Hematopoietic multipotent progenitor cell treated with erythropoietin and hydrocortisone succinate and interleukin-3 and kit ligand, for 8 days (in vitro differentiated cells): ENCODE measurements around the gene DOC2A.

ENCODE experiments used
- DNase-seq: peaks from one replicate; pipeline ENCODE4 v3.0.0-alpha.2; 2015

DOC2A gene

GRCh38 chr16:29987371-29988085 is 23.3 kb downstream of the DOC2A start:
- no peak for DNase-seq

GRCh38 chr16:29986931-29987330 is 23.9 kb downstream of the DOC2A start:
- DNase-seq: no peak

DNA sequence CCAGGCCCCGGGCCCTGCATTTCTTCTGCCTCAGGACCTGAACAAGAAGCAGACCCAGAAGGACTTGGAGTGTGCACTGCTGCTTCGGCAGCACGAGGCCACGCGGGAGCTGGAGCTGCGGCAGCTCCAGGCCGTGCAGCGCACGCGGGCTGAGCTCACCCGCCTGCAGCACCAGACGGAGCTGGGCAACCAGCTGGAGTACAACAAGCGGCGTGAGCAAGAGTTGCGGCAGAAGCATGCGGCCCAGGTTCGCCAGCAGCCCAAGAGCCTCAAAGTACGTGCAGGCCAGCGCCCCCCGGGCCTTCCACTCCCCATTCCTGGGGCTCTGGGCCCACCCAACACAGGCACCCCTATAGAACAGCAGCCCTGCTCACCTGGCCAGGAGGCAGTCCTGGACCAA is 24.6 kb downstream of the DOC2A start:
- DNase-seq: no peak

DNA sequence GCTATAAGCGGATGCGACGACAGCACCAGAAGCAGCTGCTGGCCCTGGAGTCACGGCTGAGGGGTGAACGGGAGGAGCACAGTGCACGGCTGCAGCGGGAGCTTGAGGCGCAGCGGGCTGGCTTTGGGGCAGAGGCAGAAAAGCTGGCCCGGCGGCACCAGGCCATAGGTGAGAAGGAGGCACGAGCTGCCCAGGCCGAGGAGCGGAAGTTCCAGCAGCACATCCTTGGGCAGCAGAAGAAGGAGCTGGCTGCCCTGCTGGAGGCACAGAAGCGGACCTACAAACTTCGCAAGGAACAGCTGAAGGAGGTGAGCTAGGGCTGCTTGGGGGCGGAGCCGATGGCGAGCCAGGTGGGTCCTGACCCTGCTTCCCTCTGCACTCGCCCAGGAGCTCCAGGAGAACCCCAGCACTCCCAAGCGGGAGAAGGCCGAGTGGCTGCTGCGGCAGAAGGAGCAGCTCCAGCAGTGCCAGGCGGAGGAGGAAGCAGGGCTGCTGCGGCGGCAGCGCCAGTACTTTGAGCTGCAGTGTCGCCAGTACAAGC is 25.5 kb downstream of the DOC2A start:
- no peak for DNase-seq

DNA sequence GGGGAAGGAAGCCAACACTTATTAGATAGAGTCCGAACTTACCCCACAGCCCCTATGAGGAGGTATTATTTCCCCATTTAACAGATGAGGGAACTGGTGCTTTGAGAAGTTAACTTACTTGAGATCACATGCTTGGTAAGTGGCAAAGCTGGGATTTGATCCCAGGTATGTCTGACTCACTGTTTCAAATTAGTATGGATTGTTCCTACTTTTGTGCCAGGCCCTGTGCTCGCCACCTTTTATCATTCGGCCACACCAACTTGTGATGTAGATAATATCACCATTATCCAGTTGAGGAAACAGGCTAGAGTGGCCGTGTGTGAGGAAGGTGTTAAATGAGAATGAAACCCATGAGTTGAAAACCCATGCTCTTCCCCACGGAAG is 26.1 kb downstream of the DOC2A start:
- no peak for DNase-seq

- no peak for DNase-seq
Measured at GRCh38 chr16:29984137-29984763, 26.6 kb downstream of the DOC2A start.

- DNase-seq: no peak
Measured at GRCh38 chr16:29983420-29984136, 27.2 kb downstream of the DOC2A start.

DNA sequence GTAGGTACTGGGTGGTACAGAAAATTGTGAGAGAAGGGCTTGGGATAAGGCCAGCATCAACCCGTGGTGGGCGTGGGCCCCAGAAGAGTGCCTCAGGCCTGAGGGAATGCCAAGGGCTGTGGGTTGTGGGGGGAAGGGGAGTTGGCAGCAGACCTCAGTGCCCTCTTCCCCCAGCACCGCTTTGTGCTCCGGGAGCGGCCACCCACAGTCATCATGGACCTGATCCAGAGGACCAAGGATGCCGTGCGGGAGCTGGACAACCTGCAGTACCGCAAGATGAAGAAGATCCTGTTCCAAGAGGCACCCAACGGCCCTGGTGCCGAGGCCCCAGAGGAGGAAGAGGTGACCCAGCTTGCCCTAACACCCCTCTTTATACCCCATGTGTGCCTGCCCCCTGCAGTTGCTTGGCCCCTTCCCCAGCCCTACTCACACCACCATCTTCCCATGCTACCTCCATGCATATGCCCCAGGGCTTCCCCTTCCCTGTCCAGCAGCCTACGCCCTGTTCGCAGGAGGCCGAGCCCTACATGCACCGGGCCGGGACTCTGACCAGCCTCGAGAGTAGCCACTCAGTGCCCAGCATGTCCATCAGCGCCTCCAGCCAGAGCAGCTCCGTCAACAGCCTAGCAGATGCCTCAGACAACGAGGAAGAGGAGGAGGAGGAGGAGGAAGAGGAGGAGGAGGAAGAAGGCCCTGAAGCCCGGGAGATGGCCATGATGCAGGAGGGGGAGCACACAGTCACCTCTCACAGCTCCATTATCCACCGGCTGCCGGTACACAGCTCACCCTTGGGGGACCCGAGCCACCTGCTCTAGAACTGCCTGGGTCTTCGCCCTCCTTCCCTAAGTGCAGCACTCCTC is 28.0 kb downstream of the DOC2A start:
- no peak for DNase-seq

GRCh38 chr16:29978564-29979270 is 32.1 kb downstream of the DOC2A start:
- no peak for DNase-seq

GRCh38 chr16:29978081-29978480 is 32.7 kb downstream of the DOC2A start:
- no peak for DNase-seq

GRCh38 chr16:29977063-29977825 is 33.6 kb downstream of the DOC2A start:
- DNase-seq: no peak

GRCh38 chr16:29975811-29976511 is 34.9 kb downstream of the DOC2A start:
- DNase-seq: peak; percentile 64

GRCh38 chr16:29975134-29975538 is 35.7 kb downstream of the DOC2A start:
- DNase-seq: no peak

- DNase-seq: peak; percentile 21
Measured at GRCh38 chr16:29974291-29975133, 36.3 kb downstream of the DOC2A start.

DNA sequence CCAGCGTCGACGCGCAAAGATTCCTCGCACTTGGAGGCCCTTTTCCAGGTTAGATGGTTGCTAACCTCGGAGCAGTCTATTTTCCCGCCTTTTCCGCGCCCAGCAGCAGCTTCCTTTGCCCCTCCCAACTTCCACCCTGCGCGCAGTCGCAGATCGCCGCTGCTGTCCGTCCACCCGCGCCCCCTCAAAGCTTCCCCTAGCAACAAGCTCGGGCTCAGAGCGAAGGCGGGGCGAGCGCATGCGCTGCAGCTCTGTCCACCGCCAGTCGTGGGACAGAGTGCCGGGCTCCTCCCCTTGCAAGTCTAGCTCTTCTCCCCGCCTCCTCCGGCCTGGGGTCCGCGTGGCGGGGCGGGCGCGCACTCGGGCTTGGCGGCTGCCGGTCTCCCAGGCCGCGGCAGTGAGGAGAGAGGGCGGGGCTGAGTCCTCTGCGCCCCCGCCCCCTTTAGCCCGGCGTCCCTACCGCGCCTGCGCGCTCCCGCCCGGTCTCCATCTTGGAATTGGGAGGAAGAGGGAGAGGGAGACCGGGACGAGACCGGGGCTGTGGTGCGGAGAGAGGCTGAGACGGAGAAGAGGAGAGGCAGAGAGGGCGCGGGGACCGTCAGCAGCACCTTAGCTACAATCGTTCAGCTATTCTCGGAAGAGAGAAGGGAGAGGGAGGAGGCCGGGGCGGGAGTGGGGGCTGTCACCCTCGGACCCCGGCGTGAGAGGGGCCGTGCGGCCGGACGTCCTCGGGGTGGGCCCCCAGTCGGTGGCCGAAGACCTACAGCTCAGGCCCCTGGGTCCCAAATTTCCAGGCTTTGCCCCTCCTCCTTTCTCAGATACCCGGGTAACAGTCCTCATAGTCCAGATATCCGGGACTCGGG is 37.2 kb downstream of the DOC2A start, which contains the start of gene TAOK2:
Gene TAOK2 (plus strand): TSS at position 485 of the 863 bp plus-strand sequence. CDS start 3,905 bp downstream, outside the sequence.
- DNase-seq: peak; percentile 98

GRCh38 chr16:29972992-29973383 is 37.8 kb downstream of the DOC2A start:
- DNase-seq: no peak

DNA sequence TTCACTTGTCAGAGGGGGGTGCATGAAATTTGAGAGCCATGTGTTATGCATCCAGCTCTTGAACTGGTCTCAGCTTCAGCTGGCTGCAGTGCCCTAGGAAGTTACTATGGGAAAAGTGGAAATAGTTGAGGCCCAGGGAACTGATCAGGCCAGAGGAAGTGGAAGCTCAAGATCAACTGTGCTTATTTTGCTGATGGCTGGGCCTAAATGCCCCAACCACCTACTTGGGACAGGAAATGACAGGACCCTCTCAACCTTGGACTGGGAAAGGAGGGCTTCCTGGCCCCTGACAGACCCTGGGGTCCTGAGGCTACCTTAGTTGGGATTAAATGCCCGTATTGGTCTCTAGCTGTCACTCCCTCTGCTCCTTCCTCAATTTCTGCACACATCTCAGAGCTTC is 38.3 kb downstream of the DOC2A start:
- no peak for DNase-seq

DNA sequence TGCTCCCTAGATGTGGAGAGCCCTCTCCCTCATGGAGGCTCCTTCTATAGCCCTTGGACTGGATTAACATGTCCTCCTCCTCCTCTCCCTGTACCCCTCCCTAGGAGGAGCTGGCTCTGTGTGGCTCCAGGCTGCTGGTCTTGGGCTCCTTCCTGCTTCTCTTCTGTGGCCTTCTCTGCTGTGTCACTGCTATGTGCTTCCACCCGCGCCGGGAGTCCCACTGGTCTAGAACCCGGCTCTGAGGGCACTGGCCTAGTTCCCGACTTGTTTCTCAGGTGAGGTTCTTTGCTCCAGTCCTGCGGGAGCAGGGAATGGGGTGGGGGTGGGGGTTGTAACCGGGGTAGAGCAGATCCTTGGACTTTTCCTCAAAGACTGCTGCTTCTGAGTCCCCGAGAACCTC is 39.5 kb downstream of the DOC2A start:
- no peak for DNase-seq

DNA sequence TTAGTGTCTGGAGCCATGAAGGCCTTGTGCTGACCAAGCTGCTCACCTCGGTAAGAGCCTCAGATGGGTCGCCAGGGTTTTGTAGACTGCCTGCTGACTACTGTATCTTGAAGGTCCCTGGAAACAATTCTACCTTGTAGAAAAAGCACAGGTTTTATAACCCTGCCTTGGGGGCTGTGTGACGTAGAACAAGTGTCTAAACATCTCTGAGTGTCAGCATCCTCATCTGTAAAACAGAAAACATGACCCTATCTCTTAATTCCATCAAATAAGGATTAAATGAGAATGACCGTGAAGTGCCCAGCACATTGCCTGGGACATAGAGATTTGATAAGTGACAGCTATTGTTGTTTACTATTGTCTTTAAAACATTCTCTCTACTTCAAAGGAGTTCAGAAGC is 42.6 kb downstream of the DOC2A start:
- no peak for DNase-seq
